ENCODE data around the gene CELF4.

Gene CELF4

DNA sequence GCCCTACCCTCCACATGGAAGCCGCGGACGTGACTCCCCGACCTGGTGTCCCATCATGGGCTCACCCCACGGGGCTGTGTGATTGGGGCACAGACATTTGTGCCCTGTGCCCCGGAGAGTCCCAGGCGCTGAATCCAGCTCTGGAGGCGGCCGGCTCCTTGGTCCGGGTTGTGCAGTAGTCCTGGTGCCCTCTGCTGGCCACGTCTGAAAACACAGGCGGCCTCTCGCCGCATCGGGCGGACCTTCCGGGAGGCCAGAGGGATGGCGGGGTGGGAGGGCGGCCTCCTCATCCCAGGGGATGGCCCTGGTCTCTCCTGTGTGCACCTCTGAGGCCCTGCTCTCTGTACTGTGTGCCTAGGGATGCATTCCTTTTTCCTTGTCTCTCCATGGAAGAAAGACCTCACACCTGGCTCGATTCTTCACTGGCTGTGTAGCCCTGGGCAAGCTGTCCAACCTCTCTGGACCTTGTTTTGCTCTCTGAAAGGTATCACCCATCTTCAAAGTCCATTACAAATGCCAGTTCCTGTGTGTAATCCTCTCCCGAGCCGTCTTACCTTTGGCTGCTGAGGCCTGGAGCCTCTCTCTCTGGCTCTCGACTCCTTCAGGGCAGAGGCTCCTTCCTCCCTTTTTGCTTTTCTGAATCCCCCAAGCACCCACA is 27.6 kb downstream of the CELF4 start:
- TF ChIP-seq, protein P1, sequence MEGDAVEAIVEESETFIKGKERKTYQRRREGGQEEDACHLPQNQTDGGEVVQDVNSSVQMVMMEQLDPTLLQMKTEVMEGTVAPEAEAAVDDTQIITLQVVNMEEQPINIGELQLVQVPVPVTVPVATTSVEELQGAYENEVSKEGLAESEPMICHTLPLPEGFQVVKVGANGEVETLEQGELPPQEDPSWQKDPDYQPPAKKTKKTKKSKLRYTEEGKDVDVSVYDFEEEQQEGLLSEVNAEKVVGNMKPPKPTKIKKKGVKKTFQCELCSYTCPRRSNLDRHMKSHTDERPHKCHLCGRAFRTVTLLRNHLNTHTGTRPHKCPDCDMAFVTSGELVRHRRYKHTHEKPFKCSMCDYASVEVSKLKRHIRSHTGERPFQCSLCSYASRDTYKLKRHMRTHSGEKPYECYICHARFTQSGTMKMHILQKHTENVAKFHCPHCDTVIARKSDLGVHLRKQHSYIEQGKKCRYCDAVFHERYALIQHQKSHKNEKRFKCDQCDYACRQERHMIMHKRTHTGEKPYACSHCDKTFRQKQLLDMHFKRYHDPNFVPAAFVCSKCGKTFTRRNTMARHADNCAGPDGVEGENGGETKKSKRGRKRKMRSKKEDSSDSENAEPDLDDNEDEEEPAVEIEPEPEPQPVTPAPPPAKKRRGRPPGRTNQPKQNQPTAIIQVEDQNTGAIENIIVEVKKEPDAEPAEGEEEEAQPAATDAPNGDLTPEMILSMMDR (IDR thresholded peaks at IDR 0.05), result peak; percentile 69
- no peak for DNase-seq (ENCODE audit: low spot score)
- Histone ChIP-seq H3K27ac (no peak overlapping the region), H3K4me3 (no peak overlapping the region)

DNA sequence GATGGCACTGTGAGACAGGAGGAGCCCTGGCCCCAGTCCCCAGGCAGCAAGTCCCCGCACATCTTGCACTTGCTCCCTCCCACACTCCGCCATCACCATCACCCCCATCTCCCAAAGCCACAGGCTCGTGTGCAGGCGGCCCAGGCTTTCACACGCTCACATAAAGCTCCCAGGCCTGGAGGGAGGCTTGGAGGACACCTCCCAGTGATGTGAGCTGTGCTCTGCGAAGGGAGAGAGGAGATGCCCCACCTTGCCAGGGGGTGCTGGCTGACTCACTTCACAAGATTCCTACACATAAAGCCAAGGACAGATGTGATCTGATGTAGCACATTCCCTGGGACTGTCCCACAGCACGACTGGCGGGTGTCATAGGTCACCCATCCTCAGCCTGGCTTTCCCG is 28.9 kb downstream of the CELF4 start:
- H3K27ac ChIP-seq, result no peak overlapping the region
- no peak for DNase-seq (ENCODE audit: low spot score)
- no peak overlapping the region for H3K4me3 ChIP-seq
- TF ChIP-seq, protein P1 (IDR thresholded peaks at IDR 0.05), result no peak

DNA sequence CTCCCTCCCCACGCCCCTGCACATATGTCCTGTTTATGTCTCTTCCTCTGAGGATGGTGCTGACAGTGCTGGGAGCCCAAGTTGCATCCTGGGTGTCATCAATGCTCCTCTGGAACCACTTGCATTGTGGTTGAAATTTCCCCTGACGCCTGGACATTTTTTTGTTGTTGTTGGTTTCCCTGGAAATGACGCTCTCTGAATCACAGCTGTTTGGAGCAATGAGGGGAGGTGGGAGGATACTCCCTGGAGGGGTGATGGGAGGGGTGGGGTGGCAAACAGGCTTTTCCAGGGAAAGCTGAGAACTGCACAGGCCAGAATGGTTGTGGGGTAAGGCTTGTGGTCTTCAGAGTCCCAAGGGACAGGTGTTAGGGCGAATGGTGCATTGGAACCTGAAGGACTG is 29.6 kb downstream of the CELF4 start:
- DNase-seq (ENCODE audit: low spot score), result no peak

DNA sequence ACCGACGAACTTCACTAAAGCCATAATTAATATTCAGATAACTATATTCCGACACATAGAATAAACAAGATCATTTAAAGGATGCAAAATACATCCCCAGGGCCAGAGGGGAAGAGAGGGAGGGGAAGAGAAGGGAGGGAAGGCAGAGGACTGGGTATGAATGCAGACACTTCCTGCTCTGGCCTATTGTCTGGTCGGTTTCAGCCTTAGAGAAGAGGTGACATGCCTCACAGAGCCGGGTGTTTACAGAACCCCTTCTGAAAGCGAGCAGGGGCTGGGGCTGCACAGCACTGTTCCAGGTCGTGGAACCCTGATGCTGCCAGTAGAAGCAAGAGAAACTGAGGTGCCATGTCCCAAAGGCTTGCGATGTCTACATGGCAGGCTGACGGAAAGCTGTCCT is 31.0 kb downstream of the CELF4 start:
- TF ChIP-seq, protein P1 (IDR thresholded peaks at IDR 0.05), result no peak
- no peak overlapping the region for H3K4me3 ChIP-seq

More for the DNA sequence above, 29.6 kb downstream of the CELF4 start:
- no peak overlapping the region for H3K27ac ChIP-seq
- TF ChIP-seq, protein P1 (IDR thresholded peaks at IDR 0.05), result no peak
- H3K4me3 ChIP-seq, result no peak overlapping the region

DNA sequence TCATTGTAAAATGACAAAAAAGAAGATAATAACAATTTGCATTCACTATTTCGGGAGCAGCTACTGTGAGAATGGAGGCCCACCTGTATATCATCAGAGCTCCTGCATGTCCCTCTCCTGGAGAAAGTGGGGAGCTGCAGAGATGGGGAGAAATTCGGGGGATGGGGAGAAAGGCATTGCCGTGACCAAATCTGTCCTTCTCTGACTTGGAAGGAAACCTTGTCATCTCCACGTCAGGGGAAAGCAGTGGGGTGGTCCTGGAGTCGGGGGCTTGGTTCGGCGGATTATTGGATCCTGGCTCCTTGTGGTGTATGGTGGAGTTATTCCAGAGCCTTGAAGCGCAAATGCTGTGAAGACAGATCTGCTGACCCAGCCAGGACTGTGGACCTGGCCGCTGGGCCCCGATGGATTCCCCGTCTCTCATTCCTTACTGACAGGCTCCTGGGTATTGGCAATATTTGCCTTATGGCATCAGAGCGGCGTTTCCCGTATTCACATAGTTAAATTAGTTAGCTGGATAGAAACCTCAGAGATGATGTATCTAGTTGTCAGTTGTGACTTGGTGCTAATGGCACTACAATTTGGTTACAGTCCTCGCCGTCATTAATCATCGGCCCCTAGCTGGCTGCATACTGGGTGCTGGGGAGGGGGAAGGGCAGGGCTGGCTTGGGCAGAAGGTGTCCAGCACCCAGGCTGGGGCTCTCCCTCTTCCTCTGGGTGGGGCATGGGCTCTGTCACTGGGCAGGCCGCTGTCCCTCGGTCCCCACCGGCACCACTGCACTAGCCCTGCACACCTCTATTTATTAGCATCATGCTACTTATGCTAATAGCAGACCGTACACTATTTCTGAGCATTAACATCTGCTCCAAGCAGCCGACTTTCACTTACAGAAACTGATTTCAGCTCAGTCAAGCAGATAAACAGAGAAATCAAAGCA is 31.7 kb downstream of the CELF4 start:
- H3K27ac ChIP-seq, result no peak overlapping the region
- DNase-seq (ENCODE audit: low spot score), result no peak
- no peak overlapping the region for H3K4me3 ChIP-seq
- TF ChIP-seq, protein P1 (IDR thresholded peaks at IDR 0.05), result no peak

More for the DNA sequence above, 31.0 kb downstream of the CELF4 start:
- H3K27ac ChIP-seq, result no peak overlapping the region
- no peak for DNase-seq (ENCODE audit: low spot score)

DNA sequence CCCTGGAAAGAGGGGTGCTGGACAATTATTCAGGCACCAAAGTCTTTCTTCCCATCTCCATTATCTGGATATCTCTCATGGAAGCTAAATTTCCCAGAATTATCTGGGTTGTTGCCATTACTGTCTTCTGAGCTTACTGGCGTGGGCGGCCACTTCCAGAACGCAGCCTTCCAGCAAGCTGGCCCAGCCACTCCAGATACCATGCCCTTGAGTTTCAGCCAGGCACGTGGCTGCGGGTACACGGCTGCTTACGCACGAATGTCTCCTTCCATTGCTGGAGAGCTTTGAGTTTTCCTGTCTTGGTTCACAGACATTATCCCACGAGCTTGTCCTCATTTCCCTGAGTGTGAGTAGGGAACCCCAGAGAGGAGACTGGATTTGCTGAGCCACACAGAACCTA is 32.7 kb downstream of the CELF4 start:
- no peak for DNase-seq (ENCODE audit: low spot score)
- Histone ChIP-seq H3K27ac (no peak overlapping the region), H3K4me3 (no peak overlapping the region)
- TF ChIP-seq, protein P1 (IDR thresholded peaks at IDR 0.05), result no peak

All from coronary artery (tissue), 2 donors.